Stimulated activated CD8-positive, alpha-beta memory T cell treated with anti-CD3 and anti-CD28 coated beads, Interleukin-7, amount 100 ng/mL, for 48 hours (primary cell): ENCODE data around the gene EMID1.

Experiments used
- DNase-seq, 2 donors: peaks; one replicate each; pipeline ENCODE4 v3.0.0-alpha.2; 2020; ENCODE audit warnings: low read depth in 1 of 2; ENCODE audit errors: extremely low read depth in 1 of 2

The EMID1 gene

DNA sequence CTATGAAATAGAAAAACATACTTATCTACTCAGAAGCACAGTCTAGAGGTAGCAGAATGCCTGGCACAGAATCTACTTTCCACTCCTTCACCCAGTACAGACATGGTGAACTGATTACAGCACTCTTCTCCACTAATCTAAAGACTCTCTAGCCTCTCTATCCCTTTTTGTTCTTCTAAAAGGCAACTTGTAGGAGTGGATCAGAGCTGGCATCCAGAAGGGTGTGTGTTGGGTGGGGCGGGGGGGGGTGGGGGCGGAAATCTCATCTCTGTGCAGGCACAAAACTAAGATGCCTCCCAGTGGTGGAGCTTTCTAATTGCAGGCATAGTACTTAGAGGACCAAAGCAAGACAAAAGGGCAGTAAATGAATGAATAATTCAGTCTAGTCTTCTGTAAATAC lies 11.5 kb upstream of the EMID1 start:
- no peak for DNase-seq

DNA sequence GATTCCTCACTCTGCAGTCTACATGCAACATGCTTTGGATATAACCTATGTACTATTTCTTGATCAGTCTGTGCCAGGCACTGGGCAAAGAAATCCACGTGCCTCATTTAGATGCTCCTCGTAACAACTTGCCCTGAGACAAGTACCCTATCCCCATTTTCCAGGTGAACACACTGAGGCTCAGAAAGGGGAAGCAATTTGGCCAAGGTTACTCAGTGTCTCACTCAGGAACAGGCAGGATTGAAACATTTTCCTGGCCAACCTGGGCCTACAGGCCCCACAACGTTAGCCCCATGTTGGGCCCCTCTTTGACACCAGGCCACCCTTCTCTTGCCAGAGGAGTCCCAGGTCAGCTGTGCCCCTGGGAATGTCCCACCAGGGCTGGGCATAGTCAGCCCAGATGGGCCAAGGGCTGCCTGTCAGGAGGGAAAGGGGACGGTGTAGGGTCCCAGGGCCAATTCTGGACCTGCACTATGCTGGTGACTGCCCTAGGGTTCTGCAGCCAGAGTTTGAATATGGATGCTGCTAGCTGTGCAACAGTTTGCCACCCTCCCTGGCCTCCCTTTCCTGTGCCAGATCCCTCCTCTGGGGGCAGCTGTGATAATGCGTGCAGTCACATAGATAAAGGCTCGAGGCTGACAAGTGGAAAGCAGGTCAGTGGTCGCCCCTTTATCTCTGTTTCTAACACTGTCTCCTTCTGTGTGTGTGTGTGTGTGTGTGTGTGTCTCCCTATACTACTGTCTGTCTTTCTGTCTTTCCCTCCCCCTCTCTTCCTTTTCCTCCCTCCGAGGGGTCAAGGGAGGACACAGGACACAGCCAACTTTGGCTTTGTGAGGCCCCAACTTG lies 10.4 kb upstream of the EMID1 start:
- DNase-seq, result no peak

- DNase-seq, result no peak
Observed at GRCh38 chr22:29195964-29196666, 9.6 kb upstream of the EMID1 start.

DNA sequence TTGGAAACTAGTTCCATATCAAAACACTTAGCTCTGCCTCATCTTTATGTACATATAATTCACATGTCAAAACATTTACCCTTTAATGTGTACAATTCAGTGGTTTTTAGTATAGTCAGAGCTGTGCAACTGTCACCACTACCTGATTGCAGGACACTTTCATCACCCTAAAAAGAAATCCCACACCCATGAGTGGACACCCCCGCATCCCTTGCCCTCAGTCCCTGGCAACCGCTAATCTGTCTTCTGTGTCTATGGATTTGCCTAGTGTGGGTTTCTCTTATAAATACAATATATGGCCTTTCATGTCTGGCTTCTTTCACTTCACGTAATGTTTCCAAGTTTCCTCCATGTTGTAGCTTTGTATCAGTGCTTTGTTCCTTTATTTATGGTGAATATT lies 8.6 kb upstream of the EMID1 start:
- DNase-seq, result no peak

GRCh38 chr22:29198240-29198639 lies 7.5 kb upstream of the EMID1 start:
- DNase-seq, result no peak

GRCh38 chr22:29199702-29200400 lies 5.8 kb upstream of the EMID1 start:
- DNase-seq, result no peak

- DNase-seq, result no peak
Observed at GRCh38 chr22:29200901-29201300, 4.8 kb upstream of the EMID1 start.

DNA sequence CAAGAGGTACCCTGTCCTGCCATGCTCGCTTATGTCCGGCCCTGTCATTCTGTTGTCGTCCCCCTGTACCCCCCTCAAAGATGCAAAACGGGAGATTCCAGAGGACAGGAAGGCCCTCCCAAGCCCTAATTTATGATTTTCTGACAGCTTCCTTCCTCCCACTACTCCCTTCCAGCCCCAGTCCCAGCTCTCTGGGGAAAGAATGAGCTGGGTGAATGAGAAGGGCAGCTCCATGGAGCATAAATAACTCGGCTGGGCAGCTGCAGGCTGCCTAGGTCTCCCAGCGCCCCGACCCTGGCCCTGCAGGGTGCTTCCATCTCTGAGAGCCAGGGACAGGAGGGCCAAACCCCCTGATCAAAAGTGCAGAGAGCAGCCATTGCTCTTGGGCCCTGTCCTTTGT lies 3.9 kb upstream of the EMID1 start:
- DNase-seq, result no peak

GRCh38 chr22:29202212-29203192 lies 3.2 kb upstream of the EMID1 start:
- peak; percentile 61 to 65 for DNase-seq

DNA sequence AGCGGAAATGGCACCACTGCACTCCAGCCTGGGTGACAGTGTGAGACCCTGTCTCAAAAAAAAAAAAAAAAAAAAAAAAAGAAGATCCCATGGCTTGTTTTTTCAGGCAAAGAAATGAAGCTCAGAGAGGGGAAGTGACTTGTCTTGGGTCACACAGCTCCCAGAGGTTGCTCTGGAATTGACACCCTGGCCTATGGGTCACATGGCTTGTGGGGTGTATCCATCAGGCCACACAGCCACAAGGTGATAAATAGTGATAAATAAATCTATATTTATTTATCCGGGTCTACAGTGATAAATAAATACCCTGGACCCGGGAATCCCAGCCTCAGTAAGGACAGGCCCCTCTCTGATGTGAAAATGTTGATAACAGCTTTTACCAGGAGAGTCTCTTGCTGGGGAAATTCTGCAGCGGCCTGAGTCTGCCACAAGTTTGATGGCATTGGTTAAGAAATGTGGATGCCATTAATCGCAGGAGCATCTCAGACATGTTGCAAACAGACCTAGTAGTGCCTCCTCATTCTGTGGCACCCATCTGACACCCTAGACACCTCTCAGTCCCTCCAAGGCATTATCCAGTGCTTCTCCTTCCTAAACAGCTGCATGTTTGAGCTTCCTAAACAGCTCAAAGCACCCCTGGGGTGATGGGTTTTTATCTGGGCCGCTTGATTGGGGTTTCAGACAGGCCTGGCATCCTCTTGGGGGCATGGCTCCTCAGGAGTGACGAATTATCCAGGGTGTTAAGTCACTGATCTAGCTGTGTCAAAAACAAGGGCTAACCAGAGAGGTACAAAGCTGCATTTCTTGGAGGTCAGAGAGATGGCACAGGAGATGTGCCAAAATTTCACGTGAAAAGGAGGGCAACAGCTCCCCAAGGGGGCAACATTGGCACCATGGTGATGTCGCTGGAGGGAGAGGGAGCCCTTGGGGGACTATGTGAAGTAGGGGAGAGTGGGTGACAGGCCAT lies 1.9 kb upstream of the EMID1 start:
- DNase-seq, result no peak

DNA sequence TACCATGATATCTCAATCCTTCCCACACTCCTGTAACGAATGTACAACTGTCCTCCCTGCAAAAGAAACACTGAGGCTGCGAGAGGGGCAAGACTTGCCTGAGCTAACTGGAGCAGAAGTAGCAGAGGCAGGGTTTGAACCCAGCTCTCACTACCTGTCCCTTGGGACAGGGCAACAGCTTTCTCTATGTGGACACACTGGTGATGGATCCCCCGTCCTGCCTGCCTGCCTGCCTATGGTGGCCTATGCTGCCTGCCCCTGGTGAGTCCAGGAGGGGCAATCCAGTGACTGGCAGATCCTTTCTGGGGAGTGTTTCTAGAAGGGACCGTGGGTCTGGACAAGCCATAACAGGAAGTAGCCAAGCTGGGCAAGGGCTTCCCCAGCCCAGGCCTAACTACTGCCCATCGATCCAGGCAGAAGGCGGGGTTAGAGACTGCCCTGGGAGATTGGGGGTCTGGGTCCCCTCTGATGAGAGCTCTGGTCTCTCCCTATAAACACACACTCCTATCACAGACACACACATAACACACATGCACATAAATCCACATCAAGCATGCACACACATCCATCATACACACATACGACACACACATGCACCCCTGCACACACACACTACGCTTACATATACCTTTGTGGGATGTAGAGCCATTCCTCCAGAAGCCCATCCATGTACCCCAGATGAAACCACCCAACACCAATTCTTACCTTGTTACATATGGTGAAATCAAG lies 1.1 kb upstream of the EMID1 start:
- no peak for DNase-seq

DNA sequence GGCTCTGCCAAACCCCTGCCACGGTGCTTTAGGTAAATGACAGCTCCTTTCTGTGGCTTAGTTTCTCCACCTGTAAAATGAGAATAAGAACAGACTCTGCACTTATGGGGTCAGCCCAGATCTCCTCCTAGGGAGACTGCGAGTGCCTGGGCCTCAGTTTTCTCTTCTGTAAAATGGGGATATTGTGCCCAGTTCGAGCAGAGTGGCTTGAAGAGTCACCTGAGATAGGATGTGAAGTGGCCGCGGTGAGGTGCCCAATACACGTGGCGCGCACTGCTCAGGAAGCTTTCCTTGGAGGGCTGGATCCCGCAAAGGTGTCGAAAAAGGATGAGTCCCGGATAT lies 473 bp upstream of the EMID1 start:
- DNase-seq, result no peak

DNA sequence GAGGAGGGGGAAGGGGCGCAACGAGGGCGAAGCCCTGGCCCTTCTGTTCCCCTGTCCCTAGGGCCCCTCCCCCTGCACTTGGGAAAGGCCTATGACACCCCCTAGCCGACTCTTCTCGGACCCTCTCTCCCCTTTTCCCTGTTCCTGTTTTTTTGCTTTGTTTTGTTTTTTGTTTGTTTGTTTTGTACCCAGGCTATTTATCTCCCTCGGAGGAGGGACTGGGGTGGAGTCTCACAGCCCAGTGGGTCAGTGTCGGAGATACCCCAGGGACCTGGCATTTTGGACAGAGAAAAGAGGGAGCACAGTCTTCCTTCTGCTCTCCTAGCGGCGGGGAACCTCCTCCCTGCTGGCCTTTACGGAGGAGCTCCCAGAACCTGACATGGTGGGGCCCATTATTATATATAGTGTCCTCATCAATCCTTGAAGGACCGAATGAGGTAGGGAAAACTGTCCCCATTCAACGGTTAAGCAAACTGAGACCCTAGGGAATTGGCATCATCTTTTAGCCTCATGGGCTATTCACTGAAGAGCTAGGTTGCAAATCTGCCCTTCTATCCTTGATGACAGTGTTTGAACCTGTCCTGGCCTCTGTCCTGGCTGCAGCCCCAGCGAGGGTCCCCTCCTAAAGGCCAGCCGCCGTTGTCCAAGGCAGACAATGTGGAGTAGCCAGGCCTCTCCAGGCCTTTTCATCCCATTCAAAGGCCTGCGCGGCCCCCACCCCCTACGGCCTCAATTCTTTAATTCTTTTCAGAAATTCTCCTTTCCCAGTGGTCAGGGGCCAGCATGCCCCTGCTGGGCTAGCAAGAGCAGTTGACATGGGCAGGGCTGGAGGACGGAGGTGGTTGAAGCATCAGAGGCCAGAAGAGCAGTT lies 911 bp downstream of the EMID1 start:
- no peak for DNase-seq

- no peak for DNase-seq
Observed at GRCh38 chr22:29207243-29207550, 1.5 kb downstream of the EMID1 start.

DNA sequence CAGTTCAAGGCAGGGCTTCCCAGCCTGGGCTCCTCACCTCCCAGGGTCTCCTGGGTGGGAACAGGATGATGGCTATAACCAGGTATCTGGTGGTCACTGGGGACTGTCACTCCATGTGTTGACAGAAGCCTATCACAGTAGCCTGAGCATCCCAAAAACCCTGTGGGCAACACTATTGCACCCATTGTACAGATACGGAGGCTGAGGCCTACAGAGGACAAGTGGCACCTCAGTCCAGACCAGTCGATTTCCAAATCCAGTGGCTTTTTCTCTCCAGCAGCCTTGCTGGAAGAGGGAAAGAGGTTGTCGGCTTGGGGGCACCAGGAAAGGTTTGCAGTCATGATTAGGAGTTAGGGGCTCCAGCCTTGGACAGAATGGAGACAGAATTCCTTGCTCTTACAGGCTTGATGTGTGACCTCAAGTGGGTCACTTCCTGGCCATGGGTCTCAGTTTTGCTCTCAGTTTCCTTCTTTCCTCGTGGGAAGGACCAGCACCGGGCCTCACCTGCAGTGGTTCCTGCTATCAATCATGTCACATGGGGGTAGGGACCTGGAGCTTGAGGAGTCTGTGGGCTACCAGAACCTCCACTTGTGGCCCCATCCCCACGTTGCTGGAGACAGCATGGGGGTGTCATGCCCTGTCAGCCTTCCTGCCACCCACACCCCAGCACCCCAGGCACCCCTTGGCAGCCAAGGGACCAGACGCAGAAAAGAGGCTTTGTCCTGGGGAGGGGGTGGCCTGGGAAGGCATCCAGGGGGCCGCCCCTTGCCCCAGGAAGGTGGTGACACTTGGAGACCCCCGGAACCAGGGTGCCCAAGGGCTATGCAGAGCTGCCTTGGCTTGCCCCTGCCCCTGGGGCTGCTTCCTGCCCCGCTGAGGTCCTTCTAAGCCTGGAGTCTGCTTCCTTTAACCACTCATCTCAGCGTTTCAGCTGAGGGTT lies 2.1 kb downstream of the EMID1 start:
- DNase-seq, result no peak

DNA sequence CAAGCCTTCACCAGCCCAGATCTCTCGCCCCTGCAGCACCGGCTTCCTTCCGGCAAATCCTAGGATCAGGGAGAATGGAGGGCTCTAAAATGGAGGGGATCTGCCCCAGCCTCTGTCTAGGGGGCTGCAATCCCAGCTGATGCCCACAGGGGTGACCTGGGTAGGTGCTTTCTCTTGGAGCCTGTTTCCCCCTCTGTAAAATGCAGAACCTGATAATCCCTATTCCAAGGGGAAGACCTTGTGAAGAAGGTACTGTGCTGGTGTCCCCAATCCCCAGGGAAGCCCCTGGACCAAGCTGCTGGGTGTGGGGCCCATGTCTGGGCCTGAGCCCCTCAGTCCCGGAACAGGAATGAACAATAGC lies 2.8 kb downstream of the EMID1 start:
- no peak for DNase-seq
